Measurements from ENCODE around the gene TMEM82.

DNA sequence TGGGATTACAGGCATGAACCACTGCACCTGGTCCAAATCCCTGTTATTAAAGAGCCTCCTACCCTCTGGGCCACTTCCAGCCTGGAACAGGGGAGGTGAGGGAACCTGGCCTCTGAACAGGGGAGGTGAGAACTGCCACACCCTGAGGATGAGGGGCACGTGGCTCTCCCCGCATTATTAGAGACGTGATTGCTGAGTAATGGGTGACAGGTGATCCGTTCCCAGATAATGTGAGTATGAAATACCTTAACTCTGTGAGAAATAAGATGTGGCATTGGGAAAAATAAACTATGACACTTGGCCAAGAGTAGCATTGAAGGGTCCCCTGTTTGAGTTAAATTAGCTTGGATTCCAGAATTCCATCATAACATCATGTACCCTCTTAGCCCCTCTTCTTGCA lies 19.9 kb upstream of the TMEM82 start:
- TF ChIP-seq, protein P1, sequence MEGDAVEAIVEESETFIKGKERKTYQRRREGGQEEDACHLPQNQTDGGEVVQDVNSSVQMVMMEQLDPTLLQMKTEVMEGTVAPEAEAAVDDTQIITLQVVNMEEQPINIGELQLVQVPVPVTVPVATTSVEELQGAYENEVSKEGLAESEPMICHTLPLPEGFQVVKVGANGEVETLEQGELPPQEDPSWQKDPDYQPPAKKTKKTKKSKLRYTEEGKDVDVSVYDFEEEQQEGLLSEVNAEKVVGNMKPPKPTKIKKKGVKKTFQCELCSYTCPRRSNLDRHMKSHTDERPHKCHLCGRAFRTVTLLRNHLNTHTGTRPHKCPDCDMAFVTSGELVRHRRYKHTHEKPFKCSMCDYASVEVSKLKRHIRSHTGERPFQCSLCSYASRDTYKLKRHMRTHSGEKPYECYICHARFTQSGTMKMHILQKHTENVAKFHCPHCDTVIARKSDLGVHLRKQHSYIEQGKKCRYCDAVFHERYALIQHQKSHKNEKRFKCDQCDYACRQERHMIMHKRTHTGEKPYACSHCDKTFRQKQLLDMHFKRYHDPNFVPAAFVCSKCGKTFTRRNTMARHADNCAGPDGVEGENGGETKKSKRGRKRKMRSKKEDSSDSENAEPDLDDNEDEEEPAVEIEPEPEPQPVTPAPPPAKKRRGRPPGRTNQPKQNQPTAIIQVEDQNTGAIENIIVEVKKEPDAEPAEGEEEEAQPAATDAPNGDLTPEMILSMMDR (conservative IDR thresholded peaks at IDR 0.05; ENCODE audit: low read depth in 2 of 2) = no peak
- no peak for TF ChIP-seq EZH2phosphoT487 (IDR thresholded peaks at IDR 0.05; ENCODE audit: unreplicated experiment)
- TF ChIP-seq POLR2AphosphoS5 (IDR thresholded peaks at IDR 0.05; ENCODE audit: low read depth) = no peak
- TF ChIP-seq CREB1 (CRISPR knock-in tag; IDR thresholded peaks at IDR 0.05; ENCODE audit: low read depth) = no peak
- no peak for TF ChIP-seq JUNB (IDR thresholded peaks at IDR 0.05; ENCODE audit: unreplicated experiment)
- TF ChIP-seq EZH2 (IDR thresholded peaks at IDR 0.05; ENCODE audit: low read depth, unreplicated experiment) = no peak
- no peak for TF ChIP-seq REST (IDR thresholded peaks at IDR 0.05; ENCODE audit: unreplicated experiment)
- TF ChIP-seq, protein P2, sequence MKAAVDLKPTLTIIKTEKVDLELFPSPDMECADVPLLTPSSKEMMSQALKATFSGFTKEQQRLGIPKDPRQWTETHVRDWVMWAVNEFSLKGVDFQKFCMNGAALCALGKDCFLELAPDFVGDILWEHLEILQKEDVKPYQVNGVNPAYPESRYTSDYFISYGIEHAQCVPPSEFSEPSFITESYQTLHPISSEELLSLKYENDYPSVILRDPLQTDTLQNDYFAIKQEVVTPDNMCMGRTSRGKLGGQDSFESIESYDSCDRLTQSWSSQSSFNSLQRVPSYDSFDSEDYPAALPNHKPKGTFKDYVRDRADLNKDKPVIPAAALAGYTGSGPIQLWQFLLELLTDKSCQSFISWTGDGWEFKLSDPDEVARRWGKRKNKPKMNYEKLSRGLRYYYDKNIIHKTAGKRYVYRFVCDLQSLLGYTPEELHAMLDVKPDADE (IDR thresholded peaks at IDR 0.05) = no peak

Measured in GM23338 (cell line).